Measurements from ENCODE around the gene CENPU.
A peak's percentile ranks its signal among the peaks of the same experiment; 100 is the strongest.
"Not testable (repeated sequence)": the region's sequence is repeated elsewhere in the genome, so short reads cannot be mapped to it uniquely, and the experiment has no call there.

CENPU gene, protein sequence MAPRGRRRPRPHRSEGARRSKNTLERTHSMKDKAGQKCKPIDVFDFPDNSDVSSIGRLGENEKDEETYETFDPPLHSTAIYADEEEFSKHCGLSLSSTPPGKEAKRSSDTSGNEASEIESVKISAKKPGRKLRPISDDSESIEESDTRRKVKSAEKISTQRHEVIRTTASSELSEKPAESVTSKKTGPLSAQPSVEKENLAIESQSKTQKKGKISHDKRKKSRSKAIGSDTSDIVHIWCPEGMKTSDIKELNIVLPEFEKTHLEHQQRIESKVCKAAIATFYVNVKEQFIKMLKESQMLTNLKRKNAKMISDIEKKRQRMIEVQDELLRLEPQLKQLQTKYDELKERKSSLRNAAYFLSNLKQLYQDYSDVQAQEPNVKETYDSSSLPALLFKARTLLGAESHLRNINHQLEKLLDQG

DNA sequence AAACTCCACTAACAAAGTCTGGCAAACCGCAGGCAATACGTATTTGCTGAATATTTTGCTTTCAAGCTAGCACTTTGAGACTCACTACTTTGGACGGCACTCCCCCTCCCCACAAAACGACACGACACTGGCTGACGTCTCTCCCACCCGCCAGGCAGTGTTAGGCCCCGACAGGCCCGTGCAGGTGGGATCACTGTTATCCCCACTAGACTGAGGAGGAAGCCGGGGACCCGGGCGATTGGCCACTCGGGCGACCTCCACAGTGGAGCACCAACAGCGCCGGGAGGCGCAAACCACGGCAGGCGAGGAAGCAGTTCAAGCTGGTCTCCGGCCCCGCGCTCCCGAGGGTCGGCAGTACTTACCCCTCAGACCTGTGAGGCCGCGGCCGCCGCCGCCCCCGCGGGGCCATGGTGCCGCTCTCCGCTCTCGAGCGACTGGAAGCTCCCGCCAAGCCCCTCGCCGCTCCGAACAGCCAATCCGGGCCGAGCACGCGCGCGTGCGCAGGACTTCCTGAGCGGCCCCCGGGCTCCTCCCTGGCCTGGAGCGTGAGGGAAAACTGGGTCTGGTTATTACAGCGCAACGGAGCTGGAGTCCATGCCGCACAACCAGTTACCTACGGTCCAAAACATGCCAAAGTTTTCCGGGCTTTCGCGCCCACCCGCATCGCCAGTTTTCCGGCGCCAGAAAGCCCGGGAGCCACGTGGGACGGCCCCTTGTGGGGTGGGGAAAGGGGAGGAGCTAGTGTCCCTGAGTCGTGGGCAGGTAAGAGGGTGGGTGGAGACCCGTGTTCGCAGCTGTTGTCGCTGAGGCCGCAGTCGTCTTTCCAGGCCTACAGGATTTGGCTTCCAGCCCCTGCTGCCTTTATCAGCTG, at the start of gene CENPU:
CENPU (minus strand) TSS at position 443 of the 871 bp plus-strand sequence; CDS start at position 409, 34 bp downstream.
- peak; percentile 87 to 90 (median 89) for DNase-seq

DNA sequence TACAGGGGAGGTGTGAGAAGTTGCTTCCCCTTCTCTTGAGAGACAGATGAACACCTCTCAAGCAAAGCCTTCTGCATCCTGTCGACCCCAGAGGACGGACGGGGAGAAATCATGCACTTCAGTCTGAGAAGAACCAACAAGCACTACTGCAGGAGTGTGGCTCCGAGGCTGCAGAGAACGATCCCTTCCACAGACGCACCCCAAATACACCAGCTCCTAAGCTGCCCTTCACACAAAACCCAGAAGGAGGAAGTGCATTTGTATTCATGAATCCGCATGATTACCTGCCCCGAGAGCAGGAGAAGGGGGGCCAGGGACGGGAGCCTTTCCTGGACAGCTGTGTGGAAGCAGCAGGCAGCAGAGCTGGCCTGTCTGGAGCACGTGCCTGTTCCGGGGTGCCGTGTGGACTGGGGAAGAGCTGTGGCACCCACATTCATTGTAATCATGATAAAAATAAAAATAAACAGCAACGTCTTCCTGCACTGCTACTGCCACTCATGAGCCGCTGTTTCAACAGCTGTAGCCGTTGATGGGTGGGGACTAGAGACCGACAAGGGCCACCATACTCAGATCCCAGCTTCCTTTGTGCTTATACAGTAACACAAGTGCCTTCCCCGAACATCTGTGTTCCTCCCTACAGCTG, 49.0 kb upstream of the CENPU start:
- no peak for DNase-seq

DNA sequence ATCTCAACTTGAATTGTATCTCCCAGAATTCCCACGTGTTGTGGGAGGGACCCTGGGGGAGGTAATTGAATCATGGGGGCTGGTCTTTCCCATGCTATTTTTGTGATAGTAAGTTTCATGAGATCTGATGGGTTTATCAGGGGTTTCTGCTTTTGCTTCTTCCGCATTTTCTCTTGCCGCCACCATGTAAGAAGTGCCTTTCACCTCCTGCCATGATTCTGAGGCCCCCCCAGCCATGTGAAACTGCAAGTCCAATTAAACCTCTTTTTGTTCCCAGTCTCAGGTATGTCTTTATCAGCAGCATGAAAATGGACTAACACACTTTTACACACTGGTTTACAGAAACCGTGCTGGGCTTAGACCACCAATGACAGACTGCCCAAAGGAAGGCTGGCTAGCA, 45.3 kb upstream of the CENPU start:
- DNase-seq, result not testable (repeated sequence)

DNA sequence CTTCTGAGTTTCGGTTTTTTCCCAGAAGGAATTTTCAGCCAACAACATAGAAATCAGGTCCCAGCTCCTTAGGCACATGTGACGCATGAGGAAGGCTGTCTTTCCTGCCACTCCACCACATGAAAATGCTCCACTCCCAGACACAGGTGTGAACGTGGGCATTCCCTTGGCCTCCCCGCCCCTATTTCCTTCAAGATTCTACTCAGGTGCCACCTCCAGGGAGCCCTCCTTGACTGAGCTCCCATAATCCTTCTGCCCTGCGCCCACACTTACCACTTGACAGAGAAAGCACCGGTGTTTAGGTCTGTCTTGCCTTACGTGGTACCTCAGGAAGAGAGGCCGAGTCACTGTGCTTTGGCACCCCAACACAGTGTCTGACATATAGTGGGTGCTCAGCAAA, 44.4 kb upstream of the CENPU start:
- DNase-seq, result no peak

DNA sequence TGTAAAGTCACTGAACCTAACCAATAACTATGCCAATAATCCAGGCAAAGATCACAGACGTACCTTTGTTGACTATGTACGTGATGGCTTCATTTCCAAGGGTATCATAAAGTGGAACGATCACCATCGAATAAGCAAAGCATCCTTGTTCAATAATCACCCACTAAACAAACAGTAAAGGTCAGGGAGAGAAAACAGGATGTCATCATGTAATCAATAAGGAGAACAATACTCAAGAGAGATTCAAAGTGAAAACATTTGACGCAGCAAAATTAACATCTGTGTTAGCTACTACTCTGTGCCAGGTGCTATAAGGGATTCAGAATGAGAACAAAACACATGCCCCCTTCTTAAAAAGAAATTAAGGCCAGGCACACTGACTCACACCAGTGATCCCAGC, 42.9 kb upstream of the CENPU start:
- no peak for DNase-seq

DNA sequence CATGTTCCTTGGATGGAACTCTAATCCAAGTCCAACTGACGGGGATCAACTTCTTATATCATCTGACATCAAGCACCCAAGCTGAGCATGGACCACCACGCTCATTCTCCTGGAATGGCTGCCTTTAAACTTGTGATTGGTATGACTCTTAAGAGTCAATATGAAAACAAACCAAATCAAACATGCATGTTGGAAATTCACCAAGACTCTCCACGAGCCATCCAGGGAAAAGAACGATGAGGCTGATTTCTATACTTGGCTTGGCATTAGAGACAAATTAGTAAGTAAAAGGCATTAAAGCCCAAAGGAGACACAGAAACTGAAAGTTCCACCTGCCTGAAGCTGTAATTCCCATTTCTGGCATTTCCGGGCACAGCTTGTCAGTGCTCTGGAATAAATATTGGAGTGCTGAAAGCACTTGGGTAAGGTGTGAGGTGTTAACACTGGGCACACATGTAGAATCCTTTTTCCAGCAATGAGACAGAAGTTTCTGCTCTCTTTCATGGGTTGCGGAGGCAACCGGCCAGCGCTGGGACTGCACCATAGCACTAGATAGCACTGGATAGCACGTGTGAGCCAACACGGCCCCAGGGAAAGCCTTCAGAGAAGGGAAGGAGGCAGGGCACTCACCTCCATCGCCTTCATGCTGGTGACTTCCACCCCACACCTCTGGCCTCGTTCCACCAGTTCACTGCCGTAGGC, 42.1 kb upstream of the CENPU start:
- no peak for DNase-seq

DNA sequence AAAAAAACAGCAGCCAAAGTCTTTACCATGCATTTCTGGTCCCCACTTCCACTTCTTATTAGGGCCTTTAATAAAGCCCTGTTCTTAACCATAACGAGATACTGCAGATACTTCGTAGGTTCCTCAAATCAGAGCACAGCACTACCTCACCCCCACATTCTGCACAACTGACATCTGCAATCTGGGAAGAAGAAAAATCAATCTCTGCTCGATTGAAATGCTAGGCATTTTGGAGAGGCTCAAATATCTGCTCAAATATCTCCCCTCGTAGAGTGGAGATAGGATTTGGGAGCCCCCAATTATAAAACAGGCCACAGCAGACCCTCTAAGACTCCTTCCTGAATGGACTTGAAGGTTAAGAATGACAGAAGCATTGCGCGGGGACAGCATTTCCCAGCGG, 40.3 kb upstream of the CENPU start:
- DNase-seq, result no peak

DNA sequence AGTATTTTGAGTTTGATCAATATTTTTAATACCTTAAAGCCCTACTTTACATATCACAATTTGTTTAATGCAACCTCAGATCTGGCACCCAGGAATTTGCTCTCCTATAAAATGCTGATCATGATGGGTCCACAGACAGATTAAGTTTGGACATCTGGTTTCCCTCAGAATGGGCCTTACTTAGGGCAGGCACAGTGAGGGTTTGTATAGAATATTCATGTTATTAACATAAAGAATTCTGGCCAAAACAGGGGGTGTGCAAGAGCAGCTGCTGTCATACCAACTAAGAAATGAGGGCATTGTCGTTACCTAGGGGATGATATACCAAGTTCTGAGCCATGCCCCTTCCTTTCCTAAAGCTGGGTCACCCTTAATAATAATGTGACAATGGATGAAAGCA, 37.5 kb upstream of the CENPU start:
- no peak for DNase-seq

DNA sequence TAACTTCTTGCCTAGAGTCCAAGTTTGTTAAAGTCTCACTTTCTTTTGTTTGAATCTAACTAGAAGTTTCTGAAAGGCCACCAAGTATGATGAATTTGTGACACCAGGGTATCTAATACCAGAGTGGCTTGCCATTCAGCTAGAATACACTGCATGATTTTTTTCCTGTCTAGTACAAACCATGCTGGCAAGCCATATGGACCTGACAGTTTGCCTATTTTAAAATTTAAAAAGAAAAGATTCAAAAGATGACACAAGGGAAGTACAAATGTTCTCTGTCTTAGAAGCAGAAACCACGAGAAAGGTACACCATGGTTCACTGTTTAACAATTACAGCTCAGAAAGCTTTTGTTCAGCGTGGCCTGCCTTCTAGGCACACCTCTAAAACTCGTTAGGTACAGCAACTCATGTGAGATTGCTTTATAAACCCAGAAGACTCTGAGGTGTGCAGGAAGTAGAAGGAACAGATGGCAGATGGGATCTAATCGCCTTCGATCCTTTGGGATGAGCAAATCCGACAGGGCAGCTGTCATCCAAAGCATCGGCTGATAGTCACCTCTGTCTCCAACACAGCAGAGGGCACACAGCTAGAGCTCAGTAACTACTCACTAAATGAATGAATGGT, 35.4 kb upstream of the CENPU start:
- no peak for DNase-seq

DNA sequence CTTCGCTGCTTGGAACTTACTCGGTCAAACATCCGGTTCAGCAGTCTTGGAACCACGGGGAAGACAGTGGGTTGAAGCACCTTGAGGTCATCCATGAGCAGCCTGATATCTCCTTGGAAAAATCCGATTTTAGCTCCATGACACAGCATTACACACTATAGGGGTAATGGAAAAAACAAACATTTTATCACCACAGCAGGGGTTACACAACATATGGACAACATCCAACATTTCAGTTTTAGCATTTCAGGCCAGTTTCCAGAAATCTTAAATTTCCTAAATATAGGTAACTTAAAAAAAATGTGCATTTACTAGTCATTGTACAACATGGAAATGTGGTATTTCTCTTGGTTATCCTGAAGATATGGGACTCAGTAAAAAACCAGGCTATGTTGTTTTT, 34.4 kb upstream of the CENPU start:
- no peak for DNase-seq

DNA sequence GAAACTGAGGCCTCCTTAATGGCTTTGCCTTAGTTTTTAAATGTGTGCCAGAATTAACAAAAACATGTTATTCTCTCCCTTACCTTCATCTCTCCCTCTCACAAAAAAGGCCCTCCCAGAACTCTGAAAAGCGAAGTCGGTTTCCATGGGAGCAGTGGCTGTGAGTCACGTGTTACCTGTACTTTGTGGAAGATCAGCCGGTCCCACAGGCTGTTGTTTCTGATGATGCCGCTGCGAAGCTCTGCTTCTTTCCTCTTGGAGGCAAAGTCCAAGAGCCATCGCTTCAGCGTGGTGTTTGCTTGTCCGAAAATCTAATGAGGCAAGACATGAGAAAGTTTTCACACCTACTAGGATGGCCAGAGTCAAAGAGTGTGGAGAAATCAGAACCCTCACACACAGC, 32.5 kb upstream of the CENPU start:
- no peak for DNase-seq

DNA sequence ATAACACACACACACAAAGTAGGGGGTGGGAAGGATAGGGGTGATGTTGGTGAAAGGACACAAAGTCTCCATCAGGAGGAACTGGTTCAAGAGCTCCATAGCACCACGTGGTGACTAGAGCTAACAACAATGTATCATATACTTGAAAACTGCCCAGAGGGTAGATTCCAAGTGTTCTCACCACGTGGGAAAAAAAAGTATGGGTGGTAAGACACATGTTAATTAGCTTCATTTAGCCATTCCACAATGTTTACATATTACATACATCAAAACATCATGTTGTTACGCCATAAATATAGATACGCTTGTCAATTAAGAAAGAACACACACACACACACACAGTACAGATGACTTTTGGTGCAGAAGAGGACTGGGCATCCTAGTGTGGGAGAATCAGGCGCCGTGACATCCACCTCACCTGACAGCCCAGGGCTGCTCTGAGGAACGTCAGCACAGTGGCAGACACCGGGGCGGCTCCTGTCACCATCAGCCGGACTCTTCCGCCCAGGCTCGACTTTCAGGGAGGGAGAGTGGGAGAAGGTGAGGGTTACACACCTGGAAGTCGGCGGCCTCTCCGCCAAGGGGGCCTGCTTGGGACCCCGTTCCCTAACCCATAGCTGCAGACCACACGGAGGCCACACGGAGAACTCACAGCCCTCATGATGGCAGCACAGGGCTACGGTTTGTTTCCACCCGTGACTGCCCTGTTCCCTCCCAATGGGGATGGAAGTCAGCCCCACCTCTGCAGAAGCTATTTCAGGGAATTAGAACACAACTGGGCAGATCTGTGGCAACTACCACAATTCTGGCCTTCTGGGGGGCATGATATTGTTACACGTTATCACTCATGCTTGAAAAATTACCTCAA, 31.8 kb upstream of the CENPU start:
- no peak for DNase-seq

DNA sequence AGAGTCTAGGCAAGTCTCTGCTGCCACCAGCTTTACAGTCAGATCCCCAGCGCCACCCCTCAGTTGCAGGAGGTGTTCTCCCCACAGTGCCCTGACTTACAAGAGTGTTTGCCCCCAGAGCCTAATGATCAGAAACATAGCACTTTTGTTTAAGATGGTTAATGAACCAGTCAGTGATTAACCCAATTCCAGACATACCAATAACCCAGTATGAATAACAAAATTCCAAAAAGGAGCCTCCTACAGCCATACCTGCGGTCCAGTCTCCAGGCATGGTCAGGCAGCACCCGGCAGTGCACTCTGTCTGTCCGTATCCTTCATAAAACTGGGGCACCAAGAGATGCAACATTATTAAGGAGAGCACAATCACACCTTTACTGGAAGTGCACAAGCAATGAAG, 30.7 kb upstream of the CENPU start:
- DNase-seq, result no peak

DNA sequence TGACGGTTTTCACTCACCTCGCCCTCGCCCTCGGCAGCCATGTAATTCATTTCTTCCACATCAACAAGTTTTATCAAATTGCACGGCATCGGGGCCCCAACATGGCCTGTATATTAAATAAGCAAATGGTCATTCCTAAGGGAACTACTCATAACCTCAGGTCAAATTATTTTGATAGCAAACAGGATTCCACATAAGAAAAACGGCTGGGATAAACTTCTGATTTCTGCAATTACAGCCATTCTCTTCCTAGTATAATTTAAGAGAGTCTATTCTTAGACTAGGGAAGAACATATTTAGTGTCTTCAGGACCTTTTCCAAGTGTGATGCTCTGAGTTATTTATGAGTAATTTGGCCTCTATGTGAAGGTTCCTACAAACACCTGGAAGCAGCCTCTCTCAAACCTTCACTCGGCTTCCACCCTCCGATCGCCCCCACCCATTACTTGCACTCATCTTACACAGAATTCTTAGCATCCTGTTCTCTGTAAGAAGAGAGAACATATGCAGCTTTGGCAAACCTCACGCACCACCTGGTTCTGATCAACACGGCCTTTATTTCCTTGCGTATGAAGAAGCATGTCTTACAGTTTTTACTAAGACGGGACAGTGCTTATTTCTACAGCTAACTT, 29.4 kb upstream of the CENPU start:
- DNase-seq, result no peak

DNA sequence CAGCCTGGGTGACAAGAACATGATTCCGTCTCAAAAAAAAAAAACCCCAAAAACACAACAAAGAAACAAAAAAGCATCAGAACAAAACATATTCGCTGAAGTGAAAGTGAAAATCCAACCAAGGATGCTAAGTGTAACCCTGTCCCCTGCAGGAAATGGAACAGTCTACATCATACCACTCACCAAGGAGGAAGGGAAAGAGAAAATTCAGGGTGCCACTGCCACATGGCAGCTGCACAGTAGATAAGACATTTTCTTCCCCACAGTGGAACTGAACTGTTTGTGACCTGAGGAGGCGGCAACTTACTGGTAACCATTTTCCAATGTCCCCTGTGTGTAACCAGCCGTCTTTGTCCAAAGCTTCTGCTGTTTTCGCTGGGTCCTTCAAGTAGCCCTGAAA, 28.2 kb upstream of the CENPU start:
- peak in 2 of 4 experiments; percentile 6 to 7 for DNase-seq

DNA sequence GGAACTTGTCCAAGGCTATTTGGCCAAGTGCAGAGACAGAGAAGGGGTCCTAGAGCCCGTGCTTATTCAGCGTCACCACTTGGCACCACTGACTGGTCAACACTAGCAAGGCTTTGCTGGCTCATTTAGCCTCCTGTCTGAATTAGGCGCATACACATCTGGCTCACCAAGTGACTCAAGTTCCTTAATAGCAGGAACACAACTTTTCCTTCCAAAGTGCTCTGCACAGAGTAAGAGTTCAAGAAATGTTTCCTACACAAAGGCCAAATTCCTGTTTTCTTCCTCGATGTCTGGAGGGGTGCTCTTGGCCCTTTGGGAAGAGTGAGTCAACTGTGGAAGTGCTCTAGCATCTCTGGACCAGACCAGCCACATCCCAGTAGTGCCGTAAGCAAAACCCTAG, 26.8 kb upstream of the CENPU start:
- no peak for DNase-seq

DNA sequence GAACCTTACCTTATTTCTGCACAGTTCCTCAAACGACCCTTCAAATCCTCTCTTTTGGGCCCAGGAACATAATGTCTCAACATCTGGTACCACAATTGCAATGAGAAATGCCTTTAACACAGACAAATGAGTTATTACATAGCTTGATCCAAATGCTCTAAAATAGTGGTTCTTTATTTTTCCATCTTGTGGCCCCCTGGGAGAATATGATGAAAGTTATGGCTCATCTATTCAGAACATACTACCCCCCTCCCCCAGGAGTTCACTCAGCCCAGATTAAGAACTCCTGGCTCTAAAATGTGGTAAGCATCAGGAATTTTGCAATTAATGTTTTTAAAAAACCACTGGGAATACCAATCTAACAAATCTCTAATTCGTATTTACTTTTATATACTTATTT, 23.9 kb upstream of the CENPU start:
- no peak for DNase-seq

DNA sequence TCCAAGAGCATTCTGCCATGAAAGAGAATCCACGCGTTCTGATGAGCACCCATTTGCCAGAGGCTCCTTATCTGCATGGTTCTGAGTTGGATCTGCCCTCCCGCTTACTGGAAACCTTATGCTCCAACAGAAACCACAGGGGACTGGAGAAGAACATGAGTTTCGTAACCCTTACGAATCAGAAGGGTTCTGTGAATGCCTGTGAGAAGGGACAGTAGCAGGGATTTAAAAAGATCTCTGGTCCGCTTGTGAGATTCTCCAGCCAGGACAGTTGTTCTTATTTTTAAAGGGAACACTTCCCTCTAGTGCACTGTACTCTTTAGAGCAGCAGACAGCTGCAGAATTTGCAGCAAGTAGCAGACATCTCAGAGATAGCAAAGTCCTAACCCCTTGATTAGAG, 22.5 kb upstream of the CENPU start:
- no peak for DNase-seq

DNA sequence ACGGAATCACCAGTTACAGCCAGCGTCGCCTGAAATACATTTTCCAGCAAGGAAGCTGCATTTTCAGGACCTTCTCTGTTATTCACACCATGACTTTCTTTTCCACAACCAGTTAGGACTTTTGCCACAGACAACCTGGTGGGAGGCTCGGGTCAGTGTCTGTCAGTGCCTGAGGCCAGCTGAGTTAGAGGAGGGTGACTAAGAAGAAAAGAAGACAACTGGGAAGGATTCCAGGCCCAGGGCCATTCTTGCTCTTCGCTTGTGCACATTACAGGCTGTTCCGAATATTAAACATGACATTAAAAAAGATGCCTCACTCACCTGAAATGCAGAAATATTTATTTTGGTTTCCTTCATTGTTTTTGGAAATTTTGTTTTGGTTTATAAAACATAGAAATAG, 21.4 kb upstream of the CENPU start:
- no peak for DNase-seq

DNA sequence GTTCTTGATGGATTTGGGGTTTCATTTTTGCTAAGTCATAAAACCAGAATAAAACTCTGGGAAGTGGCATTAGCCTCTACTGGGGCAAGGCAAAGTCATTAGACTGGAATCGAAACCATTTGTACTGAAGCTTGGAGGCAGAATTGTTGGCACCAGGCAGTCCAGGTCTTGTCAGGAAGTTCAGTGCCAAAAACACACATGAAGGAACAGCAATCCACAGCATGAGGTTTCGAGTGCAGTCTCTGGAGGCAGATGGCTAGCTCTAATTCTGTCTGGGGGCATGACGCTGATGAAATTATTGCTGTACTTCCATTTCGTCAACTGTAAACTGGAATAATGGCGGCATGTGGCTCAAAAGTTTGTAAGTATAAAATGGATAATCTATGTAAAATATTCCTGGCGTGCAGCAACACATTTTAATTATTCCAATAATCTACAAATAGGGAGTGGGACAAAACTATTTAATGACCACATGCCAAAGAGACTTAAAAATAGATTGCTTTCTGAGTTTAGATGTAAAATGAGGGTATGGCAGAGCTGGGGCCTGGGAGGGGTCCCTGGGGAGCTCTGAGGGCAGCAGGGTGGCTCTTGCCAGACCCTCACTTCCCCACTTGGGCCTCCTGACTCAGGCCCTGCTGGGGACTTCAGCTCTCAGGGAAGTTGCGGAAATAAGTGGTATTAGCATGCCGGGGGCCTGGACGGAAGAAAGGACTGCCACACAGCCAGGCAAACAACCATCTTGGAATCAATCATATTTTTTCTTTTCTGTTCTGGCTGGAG, 18.8 kb upstream of the CENPU start:
- DNase-seq, result no peak

All from activated naive CD4-positive, alpha-beta T cell (primary cell).